ENCODE measurements around the gene KHSRP. TPM values are rescaled to one million over a fixed set of nuclear protein-coding genes. Genes with fewer than 3 reads are reported as not detected.

KHSRP gene
- total and polyA plus RNA-seq, 2 of the 13 experiments (the other 11 are each of a cell fraction or from before 2014, with no cell fraction given) = 72.1 to 129 TPM

GRCh38 chr19:6425732-6426620, 1.4 kb upstream of the KHSRP start (continued):
- TF ChIP-seq, protein P1, sequence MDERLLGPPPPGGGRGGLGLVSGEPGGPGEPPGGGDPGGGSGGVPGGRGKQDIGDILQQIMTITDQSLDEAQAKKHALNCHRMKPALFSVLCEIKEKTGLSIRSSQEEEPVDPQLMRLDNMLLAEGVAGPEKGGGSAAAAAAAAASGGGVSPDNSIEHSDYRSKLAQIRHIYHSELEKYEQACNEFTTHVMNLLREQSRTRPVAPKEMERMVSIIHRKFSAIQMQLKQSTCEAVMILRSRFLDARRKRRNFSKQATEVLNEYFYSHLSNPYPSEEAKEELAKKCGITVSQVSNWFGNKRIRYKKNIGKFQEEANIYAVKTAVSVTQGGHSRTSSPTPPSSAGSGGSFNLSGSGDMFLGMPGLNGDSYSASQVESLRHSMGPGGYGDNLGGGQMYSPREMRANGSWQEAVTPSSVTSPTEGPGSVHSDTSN (CRISPR knock-in tag; IDR thresholded peaks at IDR 0.05) = no peak
- TF ChIP-seq ZNF354B (CRISPR knock-in tag; IDR thresholded peaks at IDR 0.05) (no peak), ZBTB4 (CRISPR knock-in tag; IDR thresholded peaks at IDR 0.05; ENCODE audit: borderline replicate concordance) (no peak), FOXO1 (CRISPR knock-in tag; IDR thresholded peaks at IDR 0.05) (no peak), IRX3 (CRISPR knock-in tag; IDR thresholded peaks at IDR 0.05; ENCODE audit: borderline replicate concordance, low read depth) (no peak), ZSCAN31 (CRISPR knock-in tag; IDR thresholded peaks at IDR 0.05; ENCODE audit: low read depth) (no peak), RAD21 (CRISPR knock-in tag; IDR thresholded peaks at IDR 0.05) (0 out of 2 replicates have a peak, but pooled peaks have one; percentile 20), KDM6A (CRISPR knock-in tag; IDR thresholded peaks at IDR 0.05; ENCODE audit: low read depth) (no peak), ZFP62 (CRISPR knock-in tag; IDR thresholded peaks at IDR 0.05) (no peak), SALL1 (CRISPR knock-in tag; IDR thresholded peaks at IDR 0.05) (0 out of 2 replicates have a peak, but pooled peaks have one; percentile 22), ZNF451 (CRISPR knock-in tag; IDR thresholded peaks at IDR 0.05) (0 out of 2 replicates have a peak, but pooled peaks have one; percentile 28), ZNF775 (CRISPR knock-in tag; IDR thresholded peaks at IDR 0.05; ENCODE audit: borderline replicate concordance) (no peak)
- TF ChIP-seq, protein P2, sequence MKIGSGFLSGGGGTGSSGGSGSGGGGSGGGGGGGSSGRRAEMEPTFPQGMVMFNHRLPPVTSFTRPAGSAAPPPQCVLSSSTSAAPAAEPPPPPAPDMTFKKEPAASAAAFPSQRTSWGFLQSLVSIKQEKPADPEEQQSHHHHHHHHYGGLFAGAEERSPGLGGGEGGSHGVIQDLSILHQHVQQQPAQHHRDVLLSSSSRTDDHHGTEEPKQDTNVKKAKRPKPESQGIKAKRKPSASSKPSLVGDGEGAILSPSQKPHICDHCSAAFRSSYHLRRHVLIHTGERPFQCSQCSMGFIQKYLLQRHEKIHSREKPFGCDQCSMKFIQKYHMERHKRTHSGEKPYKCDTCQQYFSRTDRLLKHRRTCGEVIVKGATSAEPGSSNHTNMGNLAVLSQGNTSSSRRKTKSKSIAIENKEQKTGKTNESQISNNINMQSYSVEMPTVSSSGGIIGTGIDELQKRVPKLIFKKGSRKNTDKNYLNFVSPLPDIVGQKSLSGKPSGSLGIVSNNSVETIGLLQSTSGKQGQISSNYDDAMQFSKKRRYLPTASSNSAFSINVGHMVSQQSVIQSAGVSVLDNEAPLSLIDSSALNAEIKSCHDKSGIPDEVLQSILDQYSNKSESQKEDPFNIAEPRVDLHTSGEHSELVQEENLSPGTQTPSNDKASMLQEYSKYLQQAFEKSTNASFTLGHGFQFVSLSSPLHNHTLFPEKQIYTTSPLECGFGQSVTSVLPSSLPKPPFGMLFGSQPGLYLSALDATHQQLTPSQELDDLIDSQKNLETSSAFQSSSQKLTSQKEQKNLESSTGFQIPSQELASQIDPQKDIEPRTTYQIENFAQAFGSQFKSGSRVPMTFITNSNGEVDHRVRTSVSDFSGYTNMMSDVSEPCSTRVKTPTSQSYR (CRISPR knock-in tag; IDR thresholded peaks at IDR 0.05; ENCODE audit: borderline replicate concordance) = no peak
- TF ChIP-seq, protein P3, sequence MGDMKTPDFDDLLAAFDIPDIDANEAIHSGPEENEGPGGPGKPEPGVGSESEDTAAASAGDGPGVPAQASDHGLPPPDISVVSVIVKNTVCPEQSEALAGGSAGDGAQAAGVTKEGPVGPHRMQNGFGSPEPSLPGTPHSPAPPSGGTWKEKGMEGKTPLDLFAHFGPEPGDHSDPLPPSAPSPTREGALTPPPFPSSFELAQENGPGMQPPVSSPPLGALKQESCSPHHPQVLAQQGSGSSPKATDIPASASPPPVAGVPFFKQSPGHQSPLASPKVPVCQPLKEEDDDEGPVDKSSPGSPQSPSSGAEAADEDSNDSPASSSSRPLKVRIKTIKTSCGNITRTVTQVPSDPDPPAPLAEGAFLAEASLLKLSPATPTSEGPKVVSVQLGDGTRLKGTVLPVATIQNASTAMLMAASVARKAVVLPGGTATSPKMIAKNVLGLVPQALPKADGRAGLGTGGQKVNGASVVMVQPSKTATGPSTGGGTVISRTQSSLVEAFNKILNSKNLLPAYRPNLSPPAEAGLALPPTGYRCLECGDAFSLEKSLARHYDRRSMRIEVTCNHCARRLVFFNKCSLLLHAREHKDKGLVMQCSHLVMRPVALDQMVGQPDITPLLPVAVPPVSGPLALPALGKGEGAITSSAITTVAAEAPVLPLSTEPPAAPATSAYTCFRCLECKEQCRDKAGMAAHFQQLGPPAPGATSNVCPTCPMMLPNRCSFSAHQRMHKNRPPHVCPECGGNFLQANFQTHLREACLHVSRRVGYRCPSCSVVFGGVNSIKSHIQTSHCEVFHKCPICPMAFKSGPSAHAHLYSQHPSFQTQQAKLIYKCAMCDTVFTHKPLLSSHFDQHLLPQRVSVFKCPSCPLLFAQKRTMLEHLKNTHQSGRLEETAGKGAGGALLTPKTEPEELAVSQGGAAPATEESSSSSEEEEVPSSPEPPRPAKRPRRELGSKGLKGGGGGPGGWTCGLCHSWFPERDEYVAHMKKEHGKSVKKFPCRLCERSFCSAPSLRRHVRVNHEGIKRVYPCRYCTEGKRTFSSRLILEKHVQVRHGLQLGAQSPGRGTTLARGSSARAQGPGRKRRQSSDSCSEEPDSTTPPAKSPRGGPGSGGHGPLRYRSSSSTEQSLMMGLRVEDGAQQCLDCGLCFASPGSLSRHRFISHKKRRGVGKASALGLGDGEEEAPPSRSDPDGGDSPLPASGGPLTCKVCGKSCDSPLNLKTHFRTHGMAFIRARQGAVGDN (CRISPR knock-in tag; IDR thresholded peaks at IDR 0.05) = peak; percentile 68
- TF ChIP-seq, protein P4, sequence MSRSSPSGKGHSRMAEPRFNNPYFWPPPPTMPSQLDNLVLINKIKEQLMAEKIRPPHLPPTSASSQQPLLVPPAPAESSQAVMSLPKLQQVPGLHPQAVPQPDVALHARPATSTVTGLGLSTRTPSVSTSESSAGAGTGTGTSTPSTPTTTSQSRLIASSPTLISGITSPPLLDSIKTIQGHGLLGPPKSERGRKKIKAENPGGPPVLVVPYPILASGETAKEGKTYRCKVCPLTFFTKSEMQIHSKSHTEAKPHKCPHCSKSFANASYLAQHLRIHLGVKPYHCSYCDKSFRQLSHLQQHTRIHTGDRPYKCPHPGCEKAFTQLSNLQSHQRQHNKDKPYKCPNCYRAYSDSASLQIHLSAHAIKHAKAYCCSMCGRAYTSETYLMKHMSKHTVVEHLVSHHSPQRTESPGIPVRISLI (CRISPR knock-in tag; IDR thresholded peaks at IDR 0.05; ENCODE audit: borderline replicate concordance) = no peak
